T47D (cell line): ENCODE data around the gene KIF21A.
"Not testable (repeated sequence)": the region's sequence is repeated elsewhere in the genome, so short reads cannot be mapped to it uniquely, and the experiment has no call there.

ENCODE experiments used
- DNase-seq, 2 experiments: peaks; one replicate each; pipeline versions ENCODE4 v3.0.0 to v3.0.0-alpha.2; 2011 to 2012; ENCODE audit warnings: low read depth in 1 of 2, low spot score in 1 of 2
- JUND ChIP-seq: IDR thresholded peaks from 2 replicates; pipeline ENCODE4 v1.6.1; 2012; ENCODE audit warnings: low read depth
- in situ Hi-C: cut with HindIII; loops from 2 replicates; pipeline ENCODE4 v1.10.0; 2016; ENCODE audit warnings: low sequenced_read_pairs, low pct_unique_long_range_greater_than_20kb

Gene KIF21A, protein sequence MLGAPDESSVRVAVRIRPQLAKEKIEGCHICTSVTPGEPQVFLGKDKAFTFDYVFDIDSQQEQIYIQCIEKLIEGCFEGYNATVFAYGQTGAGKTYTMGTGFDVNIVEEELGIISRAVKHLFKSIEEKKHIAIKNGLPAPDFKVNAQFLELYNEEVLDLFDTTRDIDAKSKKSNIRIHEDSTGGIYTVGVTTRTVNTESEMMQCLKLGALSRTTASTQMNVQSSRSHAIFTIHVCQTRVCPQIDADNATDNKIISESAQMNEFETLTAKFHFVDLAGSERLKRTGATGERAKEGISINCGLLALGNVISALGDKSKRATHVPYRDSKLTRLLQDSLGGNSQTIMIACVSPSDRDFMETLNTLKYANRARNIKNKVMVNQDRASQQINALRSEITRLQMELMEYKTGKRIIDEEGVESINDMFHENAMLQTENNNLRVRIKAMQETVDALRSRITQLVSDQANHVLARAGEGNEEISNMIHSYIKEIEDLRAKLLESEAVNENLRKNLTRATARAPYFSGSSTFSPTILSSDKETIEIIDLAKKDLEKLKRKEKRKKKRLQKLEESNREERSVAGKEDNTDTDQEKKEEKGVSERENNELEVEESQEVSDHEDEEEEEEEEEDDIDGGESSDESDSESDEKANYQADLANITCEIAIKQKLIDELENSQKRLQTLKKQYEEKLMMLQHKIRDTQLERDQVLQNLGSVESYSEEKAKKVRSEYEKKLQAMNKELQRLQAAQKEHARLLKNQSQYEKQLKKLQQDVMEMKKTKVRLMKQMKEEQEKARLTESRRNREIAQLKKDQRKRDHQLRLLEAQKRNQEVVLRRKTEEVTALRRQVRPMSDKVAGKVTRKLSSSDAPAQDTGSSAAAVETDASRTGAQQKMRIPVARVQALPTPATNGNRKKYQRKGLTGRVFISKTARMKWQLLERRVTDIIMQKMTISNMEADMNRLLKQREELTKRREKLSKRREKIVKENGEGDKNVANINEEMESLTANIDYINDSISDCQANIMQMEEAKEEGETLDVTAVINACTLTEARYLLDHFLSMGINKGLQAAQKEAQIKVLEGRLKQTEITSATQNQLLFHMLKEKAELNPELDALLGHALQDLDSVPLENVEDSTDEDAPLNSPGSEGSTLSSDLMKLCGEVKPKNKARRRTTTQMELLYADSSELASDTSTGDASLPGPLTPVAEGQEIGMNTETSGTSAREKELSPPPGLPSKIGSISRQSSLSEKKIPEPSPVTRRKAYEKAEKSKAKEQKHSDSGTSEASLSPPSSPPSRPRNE (N-terminal part only)

DNA sequence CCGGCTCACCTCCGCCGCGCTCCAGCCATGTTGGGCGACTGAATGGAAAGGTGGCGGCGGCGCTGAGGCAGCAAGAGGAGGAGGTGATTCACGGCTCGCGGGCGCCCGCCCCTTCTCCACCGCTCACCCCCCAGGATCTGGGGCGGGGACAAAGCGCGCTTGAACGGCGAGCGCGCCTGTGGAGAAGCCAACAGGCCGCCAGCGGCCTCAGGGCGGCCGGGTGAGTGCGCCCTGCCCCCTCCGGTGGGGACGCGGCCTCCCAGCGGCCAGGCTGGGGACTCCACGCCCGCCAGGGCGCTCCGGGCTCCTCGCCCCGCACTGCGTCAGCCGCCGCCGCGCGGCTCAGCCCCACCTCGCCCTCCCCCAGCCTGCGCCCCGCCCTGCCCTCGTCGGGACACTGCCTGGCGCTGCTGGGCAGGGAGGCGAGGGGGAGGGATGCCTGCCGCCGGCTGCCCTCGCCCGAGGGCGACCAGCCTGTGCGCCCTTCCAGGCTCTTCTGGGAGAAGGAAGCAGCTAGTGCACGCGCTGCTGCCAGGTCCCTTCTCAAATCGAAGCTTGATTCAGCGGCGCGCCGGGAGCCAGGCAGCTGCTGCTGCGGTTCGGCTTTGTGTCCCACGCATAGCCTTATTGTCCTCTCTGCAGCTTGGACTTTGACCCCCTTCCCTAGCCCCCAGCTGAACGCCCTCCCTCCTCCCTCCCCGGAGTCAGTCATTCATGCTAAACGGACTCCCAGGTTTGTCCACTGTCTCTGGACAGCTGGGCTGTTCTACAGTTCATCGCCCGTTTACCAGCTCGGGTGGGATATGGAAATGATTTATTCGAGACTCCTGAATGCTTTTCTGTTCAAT lies at the start of gene KIF21A:
Gene KIF21A, minus strand, starts transcription at position 40 of the 848 bp plus-strand sequence. CDS start 150 bp downstream, outside the sequence.
- TF ChIP-seq JUND: no peak
- peak; percentile 91 to 98 for DNase-seq
- in situ Hi-C loops: no loop called here

DNA sequence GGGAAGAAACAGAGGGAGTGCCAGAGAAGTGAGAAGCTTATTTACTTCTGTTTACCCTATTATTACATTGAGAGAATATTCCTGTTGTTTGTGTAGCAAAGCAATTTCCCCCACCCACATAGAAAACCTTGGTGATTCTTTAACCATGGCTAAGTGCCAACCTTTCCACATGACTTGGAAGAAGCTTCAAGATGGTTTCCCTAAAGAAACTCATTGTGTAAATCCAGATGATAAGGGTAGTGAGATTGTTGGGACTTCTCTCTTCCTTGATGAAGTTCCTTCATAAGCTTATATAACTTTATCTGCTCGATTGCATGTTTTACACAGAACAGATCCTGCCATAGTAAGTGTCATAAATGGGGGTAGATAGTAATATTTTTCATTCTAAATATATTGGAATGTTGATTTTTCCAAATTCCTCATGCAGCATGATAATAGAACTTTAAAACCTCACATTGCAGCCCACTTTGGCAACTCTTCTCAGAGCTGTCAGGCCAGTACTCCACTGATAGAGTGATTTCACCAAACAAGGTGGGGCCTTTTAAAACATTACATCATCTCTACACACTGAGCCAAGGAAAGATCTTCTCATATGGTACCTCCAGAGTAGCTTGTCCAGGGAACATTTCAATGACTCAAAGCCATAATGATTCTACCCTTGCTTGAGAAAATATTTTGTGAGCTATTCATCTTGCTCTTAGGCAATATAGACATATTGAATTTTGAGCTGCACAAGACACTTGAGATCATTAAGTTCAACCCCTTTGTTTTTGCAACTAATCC lies 47.8 kb upstream of the KIF21A start:
- TF ChIP-seq JUND: no peak
- in situ Hi-C loops: no loop called here
- DNase-seq: no peak

DNA sequence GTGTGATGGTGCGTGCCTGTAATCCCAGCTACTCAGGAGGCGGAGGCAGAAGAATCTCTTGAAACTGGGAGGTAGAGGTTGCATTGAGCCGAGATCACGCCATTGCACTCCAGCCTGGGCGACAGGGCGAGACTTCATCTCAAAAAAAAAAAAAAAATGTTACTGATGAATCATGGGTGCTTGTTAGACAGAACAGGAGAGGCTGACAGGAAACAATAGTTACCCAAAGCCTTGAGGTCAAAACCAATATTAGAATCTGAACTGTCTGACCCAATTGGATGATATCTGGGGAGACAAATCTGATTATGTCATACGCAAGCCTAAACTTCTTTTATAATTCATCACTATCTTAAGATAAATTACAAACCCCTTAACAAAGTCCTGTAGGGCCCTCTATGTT lies 40.7 kb upstream of the KIF21A start:
- in situ Hi-C loops: no loop called here
- TF ChIP-seq JUND: no peak
- no peak for DNase-seq

DNA sequence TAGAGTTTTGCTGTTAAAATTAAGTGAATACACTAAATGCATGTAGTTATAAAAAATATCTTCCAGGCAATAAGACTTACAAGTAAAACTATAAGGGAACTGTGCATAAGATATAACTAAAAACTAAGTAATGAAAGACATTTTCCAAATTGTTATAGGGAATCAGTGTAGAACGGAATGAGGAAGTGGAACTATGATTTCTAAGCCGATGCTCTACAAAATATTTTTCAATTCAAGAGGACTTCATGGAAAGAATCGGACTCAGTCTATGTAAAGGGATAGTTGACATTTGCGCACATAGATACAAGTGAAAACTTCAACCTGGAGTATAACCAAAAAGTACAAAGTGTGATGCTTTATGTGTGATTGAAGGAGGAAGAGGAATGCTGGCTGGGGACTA lies 40.1 kb upstream of the KIF21A start:
- TF ChIP-seq JUND: no peak
- in situ Hi-C loops: no loop called here
- no peak for DNase-seq

DNA sequence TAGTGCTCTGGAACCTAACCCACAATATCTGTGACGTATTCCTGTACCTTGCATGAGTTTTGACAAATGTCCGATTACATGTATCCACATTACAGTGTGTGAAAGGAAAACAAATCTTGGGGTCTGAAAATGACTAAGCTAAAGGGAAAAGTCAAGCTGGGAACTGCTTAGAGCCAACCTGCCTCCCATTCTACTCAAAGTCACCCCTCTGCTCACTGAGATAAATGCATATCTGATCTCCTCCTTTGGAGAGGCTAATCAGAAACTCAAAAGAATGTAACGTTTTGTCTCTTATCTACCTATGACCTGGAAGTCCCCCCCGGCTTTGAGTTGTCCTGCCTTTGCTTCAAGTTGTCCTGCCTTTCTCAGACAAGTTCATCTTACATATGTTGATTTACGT lies 34.0 kb upstream of the KIF21A start:
- in situ Hi-C loops: no loop called here
- TF ChIP-seq JUND: no peak
- DNase-seq: no peak

DNA sequence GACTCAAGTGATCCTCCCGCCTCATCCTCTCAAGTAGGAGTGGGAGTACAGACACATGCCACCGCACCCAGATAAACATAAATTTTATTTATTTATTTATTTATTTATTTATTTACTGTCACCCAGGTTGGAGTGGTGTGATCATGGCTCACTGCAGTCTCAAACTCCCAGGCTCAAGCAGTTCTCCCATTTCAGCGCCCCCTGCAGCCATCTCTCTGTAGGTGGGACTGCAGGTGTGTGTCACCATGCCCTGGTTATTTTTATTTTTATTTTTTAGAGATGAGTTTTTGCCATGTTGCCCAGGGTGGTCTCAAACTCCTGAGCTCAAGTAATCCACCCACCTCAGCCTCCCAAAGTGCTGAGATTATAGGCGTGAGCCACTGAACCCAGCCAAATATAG lies 33.2 kb upstream of the KIF21A start:
- TF ChIP-seq JUND: no peak
- no peak for DNase-seq
- in situ Hi-C loops: no loop called here

DNA sequence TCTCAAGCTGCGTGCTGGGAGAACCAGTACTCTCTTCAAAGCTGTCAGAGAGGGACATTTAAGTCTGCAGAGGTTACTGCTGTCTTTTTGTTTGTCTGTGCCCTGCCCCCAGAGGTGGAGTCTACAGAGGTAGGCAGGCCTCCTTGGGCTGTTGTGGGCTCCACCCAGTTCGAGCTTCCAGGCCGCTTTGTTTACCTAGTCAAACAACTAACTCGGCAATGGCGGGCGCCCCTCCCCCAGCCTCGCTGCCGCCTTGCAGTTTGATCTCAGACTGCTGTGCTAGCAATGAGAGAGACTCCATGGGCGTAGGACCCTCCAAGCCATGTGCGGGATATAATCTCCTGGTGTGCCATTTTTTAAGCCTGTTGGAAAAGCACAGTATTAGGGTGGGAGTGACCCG lies 32.2 kb upstream of the KIF21A start:
- DNase-seq: peak in 1 of 2 experiments; percentile 85
- in situ Hi-C loops: not testable (repeated sequence)

DNA sequence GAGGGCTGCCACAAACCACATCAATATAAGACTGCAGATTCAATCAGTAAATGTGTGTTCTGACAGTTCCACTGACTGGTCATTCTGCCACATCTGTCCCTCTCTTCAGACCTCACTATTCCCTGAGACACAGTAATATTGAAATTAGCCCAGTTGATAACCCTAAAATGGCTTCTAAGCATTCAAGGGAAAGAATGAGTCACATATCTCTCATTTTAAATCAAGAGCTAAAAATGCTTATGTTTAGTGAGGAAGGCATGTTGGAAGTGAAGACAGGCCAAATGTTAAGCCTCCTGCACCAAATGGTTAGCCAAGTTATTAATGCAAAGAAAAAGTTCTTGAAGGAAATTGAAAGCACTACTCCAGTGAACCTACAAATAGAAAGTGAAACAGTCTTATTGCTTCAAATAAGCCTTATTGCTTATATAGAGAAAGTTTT lies 24.5 kb upstream of the KIF21A start:
- no peak for DNase-seq
- no peak for TF ChIP-seq JUND
- in situ Hi-C loops: no loop called here

DNA sequence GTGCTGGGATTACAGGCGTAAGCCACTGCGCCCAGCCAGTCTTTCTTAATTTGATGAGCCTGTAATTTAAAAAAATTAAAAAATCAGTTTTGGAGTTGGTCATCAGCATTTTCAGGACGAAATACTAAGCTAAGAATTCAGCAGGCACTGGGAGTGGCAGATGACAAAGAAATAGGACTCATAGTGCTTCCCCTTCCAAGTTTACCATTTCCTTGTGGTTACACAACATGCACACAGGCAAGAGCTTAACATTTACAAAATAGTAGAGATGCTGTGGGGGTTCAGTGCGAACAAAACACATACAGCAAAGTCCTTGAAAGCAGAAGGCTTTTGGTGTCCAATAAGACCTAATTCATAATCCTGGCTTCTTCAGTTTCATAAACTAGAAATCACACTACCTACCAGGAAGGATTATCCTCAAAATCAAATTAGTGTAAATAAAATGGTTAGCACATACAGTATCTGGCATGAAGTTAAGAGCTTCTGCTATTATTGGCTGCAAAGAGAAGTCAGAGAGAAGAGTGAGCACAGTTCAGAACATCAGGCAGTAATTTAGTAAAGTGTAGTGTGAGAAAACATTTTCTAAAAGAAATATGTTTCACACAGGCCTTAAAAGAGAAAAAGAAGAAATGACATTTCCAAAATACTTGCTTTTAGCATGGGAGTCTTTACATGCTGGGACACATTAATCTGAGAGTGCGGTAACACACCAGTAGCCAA lies 22.2 kb upstream of the KIF21A start:
- no peak for DNase-seq
- in situ Hi-C loops: no loop called here

DNA sequence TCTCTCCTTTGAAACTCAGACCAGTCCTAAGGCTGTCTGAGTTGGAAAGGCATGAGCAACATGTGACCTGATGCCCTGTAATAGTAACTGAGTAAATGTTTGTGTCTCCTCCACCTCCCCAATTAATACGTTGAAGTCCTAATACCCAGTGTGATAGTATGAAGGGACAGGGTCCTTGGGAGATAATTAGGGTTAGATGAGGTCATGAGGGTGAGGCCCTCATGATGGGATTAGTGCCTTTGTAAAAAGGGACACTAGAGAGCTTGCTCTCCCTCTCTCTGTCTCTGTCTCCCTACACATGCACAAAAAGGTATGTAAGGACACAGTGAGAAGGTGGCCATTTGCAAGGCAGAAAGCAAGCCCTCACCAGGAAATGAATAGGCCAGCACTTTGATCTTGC lies 18.1 kb upstream of the KIF21A start:
- in situ Hi-C loops: no loop called here
- no peak for DNase-seq
- no peak for TF ChIP-seq JUND

More for the DNA sequence above, 22.2 kb upstream of the KIF21A start:
- TF ChIP-seq JUND: no peak
